ENCODE measurements around the gene GPC2.

GRCh38 chr7:100120733-100121036, 56.5 kb downstream of the GPC2 start:
- no peak for TF ChIP-seq CTCF (optimal IDR thresholded peaks at IDR 0.05 in 1 of 3, IDR thresholded peaks at IDR 0.05 in 1 of 3, conservative IDR thresholded peaks at IDR 0.05 in 1 of 3; ENCODE audit: extremely low read depth in 1 of 3, insufficient read depth in 2 of 3, low read length in 3 of 3)
- TF ChIP-seq EZH2 (IDR thresholded peaks at IDR 0.05; ENCODE audit: low read length), result no peak
